OCI-LY7 (cell line): ENCODE results near the gene ZNF554. TPM values are rescaled to one million over a fixed set of nuclear protein-coding genes. Genes with fewer than 3 reads are reported as not detected.

Source experiments
- BruUV-seq: library from RNA; stranded (reverse); fragments of 400-500 nt; replicated peaks from 2 replicates; lab custom pipeline; 2021; lab: Mats Ljungman, UMichigan
- CTCF ChIA-PET: fragments of 300-600 bp; sonication (Branson Sonifier 250); formaldehyde crosslinking; loops from one replicate; lab custom pipeline; 2022; ENCODE audit warnings: antibody characterized with exemption; ENCODE audit not compliant: unreplicated experiment; lab: Charles Lee
- POLR2A ChIA-PET: fragments of 300-600 bp; sonication (Branson Sonifier 250); formaldehyde crosslinking; loops from one replicate; lab custom pipeline; 2022; ENCODE audit warnings: antibody characterized with exemption; lab: Charles Lee
- DNase-seq: peaks from one replicate; pipeline ENCODE4 v3.0.0-alpha.2; 2015; ENCODE audit warnings: low spot score
- H2AFZ ChIP-seq: fragments of 200-600 bp; sonication (generic), shearing (Covaris generic); 2 replicates; pipeline ENCODE4 v1.6.1; 2014; ENCODE audit warnings: mild to moderate bottlenecking, antibody characterized with exemption, low read length, moderate library complexity
- H3K27ac ChIP-seq: fragments of 200-600 bp; sonication (generic); 2 replicates; pipeline ENCODE4 v1.5.1; 2014; ENCODE audit warnings: mixed run types, low read depth, mild to moderate bottlenecking, moderate library complexity, low read length, inconsistent platforms; ENCODE audit not compliant: poor library complexity, severe bottlenecking
- H3K36me3 ChIP-seq: fragments of 200-600 bp; sonication (generic); 2 replicates; pipeline ENCODE4 v1.6.1; 2014; ENCODE audit warnings: mild to moderate bottlenecking, antibody characterized with exemption, low read length, moderate library complexity, mixed read lengths; ENCODE audit not compliant: insufficient read depth
- H3K4me1 ChIP-seq: fragments of 200-600 bp; sonication (generic); 2 replicates; pipeline ENCODE4 v1.5.1; 2014; ENCODE audit warnings: mild to moderate bottlenecking, low read length; ENCODE audit not compliant: insufficient read depth, poor library complexity, severe bottlenecking
- H3K4me2 ChIP-seq: fragments of 200-600 bp; sonication (generic); 2 replicates; pipeline ENCODE4 v1.6.1; 2014; ENCODE audit warnings: mild to moderate bottlenecking, low read length
- H3K4me3 ChIP-seq: fragments of 200-600 bp; sonication (generic); 2 replicates; pipeline ENCODE4 v1.5.1; 2014; ENCODE audit warnings: mild to moderate bottlenecking, low read depth, low read length; ENCODE audit not compliant: poor library complexity, severe bottlenecking
- H3K79me2 ChIP-seq: fragments of 200-600 bp; sonication (generic); 2 replicates; pipeline ENCODE4 v1.6.1; 2016; ENCODE audit warnings: low read depth, mild to moderate bottlenecking, low read length, moderate library complexity, mixed read lengths; ENCODE audit not compliant: insufficient read depth
- H3K9me2 ChIP-seq: fragments of 200-600 bp; sonication (generic); 2 replicates; pipeline ENCODE4 v1.6.1; 2016; ENCODE audit warnings: mild to moderate bottlenecking, low read length, mixed read lengths; ENCODE audit not compliant: insufficient read depth
- H3K9me3 ChIP-seq: fragments of 200-600 bp; sonication (generic); 2 replicates; pipeline ENCODE4 v1.6.1; 2014; ENCODE audit warnings: mild to moderate bottlenecking, mixed run types, low read length, mixed read lengths
- H4K20me1 ChIP-seq: fragments of 200-600 bp; sonication (generic); 2 replicates; pipeline ENCODE4 v1.6.1; 2014; ENCODE audit warnings: mild to moderate bottlenecking, antibody characterized with exemption, low read length, moderate library complexity, mixed read lengths; ENCODE audit not compliant: insufficient read depth
- CTCF ChIP-seq: fragments of 200-600 bp; sonication (generic); conservative IDR thresholded peaks from 2 replicates; pipeline ENCODE4 v1.5.1; 2014; ENCODE audit warnings: mild to moderate bottlenecking, antibody characterized with exemption, low read length, moderate library complexity, mixed read lengths
- EZH2phosphoT487 ChIP-seq: fragments of 200-600 bp; sonication (generic); IDR thresholded peaks from 2 replicates; pipeline ENCODE4 v1.6.1; 2018; ENCODE audit warnings: low read depth, borderline replicate concordance, mild to moderate bottlenecking, mixed run types, antibody characterized with exemption, low read length, moderate library complexity, mixed read lengths
- intact Hi-C: fragments of 100-400 bp; cut with micrococcal nuclease; formaldehyde crosslinking; loops from one replicate; pipeline ENCODE4 v1.10.0; 2022; ENCODE audit not compliant: unreplicated experiment
- total RNA-seq, 2 experiments: library from RNA; depleted of rRNA in 1 of 2; stranded (reverse); fragments of >200 nt in 1 of 2; shearing (Covaris generic) in 1 of 2; gene quantifications; 2 replicates each; pipeline ENCODE4 v1.2.3, GENCODE V29; 2014 to 2022

Gene ZNF554
- total RNA-seq, 2 experiments from 2014 or later: 3.9 to 4.4 TPM

GRCh38 chr19:2856457-2857050 is 36.9 kb downstream of the ZNF554 start:
- Histone ChIP-seq H3K9me3 (no peaks in the 10 kb centered on the region), H3K4me2 (no peak overlapping the region), H3K27ac (no peak overlapping the region), H3K79me2 (no peaks in the 10 kb centered on the region), H3K4me3 (no peak overlapping the region), H3K36me3 (peaks cover 34% of the 10 kb centered on the region), H2AFZ (no peak overlapping the region), H4K20me1 (no peaks in the 10 kb centered on the region), H3K4me1 (peaks cover 3% of the 10 kb centered on the region), H3K9me2 (no peaks in the 10 kb centered on the region)
- ChIA-PET POLR2A (no interaction called here), CTCF (interaction anchor here (0.6 kb wide), 1 partner anchor 286 kb away, joined by 4 read pairs; no protein-coding TSS in a partner anchor)
- DNase-seq: no peak
- intact Hi-C loops: no loop called here
- TF ChIP-seq EZH2phosphoT487 (no peak), CTCF (no peak)
- no TSS peak for BruUV-seq

DNA sequence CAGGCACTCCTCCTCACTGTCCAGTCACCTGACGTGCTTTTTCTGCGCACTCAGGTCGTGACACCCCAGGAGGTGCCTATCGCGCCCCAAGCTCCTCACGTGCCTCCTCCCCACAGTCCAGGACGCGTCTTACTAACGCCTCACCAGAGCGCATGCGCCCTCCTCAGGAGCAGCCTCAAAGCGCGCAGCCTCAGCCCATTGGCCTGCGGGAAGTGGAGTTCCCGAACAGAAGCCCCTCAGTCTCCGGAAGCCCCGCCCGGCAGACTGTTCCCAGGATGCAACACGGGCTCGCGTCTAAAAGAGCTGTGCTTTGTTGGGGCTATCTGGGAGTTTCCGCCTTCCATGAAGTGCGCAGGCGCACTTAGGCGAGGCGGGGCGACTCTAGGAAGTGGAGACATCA is 39.2 kb downstream of the ZNF554 start:
- Histone ChIP-seq H3K27ac (no peak overlapping the region), H3K4me3 (no peak overlapping the region), H3K36me3 (peaks cover 11% of the 10 kb centered on the region), H2AFZ (no peak overlapping the region), H3K4me2 (no peak overlapping the region), H3K4me1 (peaks cover 3% of the 10 kb centered on the region), H3K79me2 (no peaks in the 10 kb centered on the region), H3K9me2 (no peaks in the 10 kb centered on the region), H4K20me1 (no peaks in the 10 kb centered on the region), H3K9me3 (no peaks in the 10 kb centered on the region)
- no TSS peak for BruUV-seq
- POLR2A ChIA-PET: no interaction called here
- no peak for DNase-seq
- intact Hi-C loops: no loop called here
- CTCF ChIA-PET: no interaction called here
- TF ChIP-seq EZH2phosphoT487 (no peak), CTCF (no peak)

DNA sequence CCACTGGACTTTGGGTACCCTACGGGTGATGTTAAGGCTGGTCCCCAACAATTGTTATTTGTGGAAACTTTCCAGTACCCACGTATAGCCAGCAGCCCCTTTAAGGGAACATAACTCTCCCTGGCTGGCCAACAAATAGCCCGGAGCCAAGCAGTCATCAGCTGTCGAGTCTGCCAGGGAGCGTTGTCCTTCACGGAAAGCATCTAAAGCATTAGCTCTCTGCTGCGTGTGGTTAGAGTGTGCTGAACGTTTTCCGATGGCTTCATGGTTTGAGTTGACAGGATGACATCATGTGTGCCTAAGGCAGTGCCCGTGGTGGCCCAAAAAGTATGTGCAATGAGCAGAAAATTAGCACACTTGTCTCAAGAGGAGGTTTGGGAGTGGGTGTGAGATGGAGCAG is 44.1 kb downstream of the ZNF554 start:
- no peaks in the 10 kb centered on the region for H3K36me3 ChIP-seq
- intact Hi-C loops: no loop called here
- no peak for TF ChIP-seq CTCF
- no peak for TF ChIP-seq EZH2phosphoT487
- no peak for DNase-seq
- no peaks in the 10 kb centered on the region for H3K4me1 ChIP-seq
- no peaks in the 10 kb centered on the region for H3K79me2 ChIP-seq
- CTCF ChIA-PET: no interaction called here
- no peak overlapping the region for H3K4me2 ChIP-seq
- no peak overlapping the region for H2AFZ ChIP-seq
- POLR2A ChIA-PET: no interaction called here
- H3K4me3 ChIP-seq: no peak overlapping the region
- no peaks in the 10 kb centered on the region for H3K9me3 ChIP-seq
- no peaks in the 10 kb centered on the region for H3K9me2 ChIP-seq
- no peaks in the 10 kb centered on the region for H4K20me1 ChIP-seq
- no peak overlapping the region for H3K27ac ChIP-seq
- BruUV-seq: no TSS peak
